HG03354 (cell line): Measurements from ENCODE around the gene ZFP69B.
A peak's percentile ranks its signal among the peaks of the same experiment; 100 is the strongest.

Experiments used
- ATAC-seq: cut with Tn5 transposase; IDR thresholded peaks from one replicate; pipeline ENCODE4 v1.9.1; 2021; ENCODE audit warnings: mild to moderate bottlenecking; ENCODE audit not compliant: unreplicated experiment, poor library complexity, severe bottlenecking

Gene ZFP69B

DNA sequence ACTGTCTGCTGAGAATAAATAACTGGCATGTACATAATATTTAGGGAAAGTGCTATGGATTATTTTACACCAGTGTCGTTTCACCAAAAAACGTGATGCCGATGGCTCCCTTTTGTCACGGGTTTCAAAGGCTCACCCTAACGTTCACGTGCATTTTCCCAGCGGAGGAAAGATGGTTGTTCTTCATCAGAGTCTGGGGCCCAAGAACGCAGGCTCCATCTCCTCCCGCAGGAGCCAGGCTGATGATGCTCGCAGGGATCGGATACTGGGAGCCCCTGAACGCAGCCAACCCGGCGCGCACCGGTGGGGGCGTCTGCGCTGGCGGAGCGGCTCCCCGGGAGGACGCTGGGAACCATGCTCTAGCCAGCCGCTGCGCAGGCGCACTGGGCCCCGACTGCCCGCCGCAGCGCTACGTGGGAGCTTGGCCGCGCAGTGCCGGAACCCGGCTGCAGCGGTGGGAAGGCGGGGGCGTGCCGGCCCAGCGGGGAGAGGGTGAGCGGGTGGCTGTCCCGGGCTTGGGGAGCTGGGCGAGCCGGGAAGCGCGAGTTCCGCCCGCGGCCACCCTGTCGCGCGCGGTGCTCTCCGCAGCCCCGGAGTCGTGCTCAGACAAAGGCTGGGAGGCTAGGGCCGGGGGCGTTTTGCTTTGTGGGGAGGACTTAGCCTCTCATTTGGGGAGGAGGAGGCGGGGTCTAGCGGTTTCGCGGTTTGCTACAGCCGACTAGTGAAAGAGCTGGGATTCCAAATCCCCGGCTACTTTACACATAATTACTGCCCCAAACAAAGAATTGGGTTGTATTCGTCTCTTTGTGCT is at the start of gene ZFP69B:
TSS of gene ZFP69B (plus strand) at position 793 of the 811 bp plus-strand sequence. CDS start 486 bp downstream, outside the sequence.
- peak; percentile 85 for ATAC-seq

DNA sequence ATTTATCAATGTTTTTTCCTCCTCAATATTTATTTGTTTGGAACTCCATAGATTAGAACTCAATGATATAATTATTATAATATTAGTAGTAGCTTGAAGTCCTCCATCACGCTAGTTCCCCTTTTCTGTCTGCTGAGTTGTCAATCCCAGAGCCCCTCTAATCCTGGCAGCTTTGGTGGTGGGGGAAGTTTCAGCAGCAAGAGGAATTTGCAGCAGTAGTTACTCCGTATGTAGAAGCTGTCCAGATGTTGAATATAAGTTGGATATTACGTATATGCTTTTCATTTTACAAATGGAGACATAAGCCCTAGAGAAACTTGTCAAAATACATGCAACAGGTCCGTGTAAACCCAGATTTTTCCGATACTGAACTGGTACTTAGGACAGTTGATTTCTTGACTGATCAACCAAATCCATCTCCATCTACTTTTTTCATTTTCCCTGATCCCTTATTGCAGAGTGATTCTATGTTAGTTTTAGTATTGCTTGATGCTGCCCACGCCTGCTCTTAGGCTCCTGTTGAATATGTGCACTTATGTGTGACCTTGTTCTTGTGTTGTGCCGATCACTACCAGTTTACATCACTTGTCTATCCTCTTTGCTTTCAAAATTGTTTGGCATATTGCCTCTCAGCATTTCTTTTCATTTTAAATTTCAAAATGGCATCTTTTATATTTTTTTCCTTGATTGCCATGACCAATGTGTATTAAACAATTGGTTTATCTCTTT is 48.6 kb upstream of the ZFP69B start:
- no peak for ATAC-seq

DNA sequence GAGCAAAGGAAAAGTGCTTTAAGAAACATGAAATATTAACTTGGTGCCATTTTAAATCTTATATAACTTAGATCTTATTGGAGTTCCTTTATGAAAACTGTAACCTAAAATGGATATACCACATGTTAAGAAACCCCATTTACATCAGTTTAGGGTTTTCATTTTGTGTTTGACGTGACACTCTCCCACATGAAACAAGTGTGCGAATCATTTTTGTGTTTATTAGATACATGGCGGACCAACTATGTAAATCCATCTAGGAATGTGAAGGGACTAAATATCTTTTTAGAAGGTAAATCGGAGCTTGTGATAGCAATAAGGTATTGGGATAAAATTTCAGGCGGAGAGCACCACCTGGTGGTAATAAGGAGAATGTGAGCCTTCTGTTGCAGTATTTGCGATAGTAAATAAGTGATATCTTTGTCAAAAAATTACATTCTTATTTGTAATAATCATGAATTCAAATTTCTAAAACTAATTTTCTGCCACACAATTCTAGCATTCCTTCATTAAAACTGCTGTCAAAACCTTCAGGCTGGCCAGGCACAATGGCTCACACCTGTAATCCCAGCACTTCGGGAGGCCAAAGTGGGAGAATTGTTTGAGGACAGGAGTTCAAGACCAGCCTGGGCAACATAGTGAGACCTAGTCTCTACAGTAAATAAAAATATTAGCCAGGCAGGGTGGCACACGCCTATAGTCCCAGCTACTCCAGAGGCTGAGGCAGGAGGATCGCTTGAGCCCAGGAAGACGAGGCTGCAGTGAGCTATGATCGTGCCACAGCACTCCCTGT is 45.4 kb upstream of the ZFP69B start:
- no peak for ATAC-seq

DNA sequence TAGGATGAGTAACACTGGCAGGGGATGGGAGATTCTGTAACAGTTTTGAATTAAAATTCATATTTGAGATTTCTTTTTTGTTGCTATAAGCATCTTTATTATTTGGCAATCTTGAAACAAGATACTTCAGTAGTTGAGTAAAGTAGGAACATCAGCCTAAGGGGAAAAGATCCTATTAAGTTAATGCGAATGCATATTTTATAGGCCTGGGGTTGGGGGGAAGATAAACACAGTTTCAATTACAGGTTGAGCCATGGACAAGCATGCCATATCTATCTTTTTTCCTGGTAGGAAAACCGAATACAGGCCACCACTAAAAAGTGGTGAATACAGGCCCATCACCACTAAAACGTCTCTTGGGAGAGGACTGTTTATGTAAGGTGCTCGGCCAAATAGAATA is 44.5 kb upstream of the ZFP69B start:
- no peak for ATAC-seq

DNA sequence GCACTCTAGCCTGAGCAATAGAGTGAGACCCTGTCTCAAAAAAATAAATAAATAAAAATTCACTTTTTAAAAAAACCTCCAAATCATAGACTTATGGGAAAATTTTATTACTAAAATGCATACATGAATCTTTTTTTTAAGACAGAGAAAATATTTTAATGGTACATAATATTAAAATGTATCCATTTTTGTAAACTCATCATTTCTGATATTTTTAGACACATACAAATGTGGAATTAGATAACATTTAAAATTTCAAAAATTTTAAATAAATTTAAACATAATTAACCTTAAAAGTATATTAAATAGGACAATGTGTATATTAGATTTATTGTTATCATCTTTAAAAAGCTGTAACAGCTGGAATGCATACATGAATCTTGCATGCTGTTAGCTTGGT is 42.8 kb upstream of the ZFP69B start:
- no peak for ATAC-seq

DNA sequence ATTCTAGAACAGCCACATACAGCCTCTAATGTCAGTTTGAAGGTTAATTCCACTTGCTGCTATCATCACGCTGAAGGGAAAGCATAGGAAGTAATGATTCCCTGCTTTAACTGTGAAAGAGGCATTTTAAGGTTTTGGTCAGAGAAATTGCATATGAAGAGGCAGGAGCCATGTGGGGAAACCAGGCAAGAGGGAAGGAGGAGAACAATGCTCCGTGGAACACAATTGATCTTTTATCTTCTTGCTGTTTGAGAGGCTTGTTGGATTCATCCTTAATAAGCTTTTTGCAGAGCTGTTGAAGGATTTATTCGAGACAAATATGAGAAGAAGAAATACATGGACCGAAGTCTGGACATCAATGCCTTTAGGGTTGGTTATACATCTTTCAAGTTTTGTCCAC is 40.8 kb upstream of the ZFP69B start:
- ATAC-seq, result no peak

DNA sequence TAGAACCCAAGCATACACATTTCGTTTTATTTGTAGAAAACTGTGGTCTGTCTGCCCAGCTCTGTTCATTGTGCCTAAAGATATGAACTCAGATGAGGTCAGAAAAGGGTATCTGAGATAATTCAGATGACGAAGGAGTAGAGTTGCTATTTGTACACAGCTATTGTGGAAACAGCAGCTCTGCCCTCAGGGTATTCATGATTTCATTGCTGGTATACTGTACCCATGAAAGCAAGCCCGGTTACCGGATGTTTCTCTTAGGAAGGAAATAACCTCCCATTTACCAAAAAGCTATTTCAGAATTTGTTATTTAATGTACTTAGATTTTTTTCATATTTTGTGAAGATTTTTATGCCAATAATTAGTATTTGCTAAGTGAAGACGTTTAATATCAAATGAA is 39.0 kb upstream of the ZFP69B start:
- no peak for ATAC-seq

DNA sequence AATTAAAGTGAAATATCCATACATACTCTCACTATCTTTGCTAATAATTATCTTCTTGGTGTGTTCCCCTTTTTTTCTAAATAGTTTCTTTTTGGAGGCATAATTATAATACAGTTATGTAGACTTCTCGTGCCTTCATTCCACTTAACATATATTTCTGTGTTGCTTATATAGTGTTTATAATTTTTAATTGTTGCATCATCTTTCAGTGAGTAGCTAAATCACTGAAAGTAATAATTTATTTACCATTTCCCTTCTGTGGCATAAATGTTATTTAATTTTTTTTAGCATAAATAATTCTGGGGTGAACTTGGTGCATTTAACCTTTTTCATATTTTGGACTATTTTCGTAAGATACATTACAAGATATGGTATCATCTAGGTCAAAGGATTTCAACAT is 38.4 kb upstream of the ZFP69B start:
- ATAC-seq, result no peak

DNA sequence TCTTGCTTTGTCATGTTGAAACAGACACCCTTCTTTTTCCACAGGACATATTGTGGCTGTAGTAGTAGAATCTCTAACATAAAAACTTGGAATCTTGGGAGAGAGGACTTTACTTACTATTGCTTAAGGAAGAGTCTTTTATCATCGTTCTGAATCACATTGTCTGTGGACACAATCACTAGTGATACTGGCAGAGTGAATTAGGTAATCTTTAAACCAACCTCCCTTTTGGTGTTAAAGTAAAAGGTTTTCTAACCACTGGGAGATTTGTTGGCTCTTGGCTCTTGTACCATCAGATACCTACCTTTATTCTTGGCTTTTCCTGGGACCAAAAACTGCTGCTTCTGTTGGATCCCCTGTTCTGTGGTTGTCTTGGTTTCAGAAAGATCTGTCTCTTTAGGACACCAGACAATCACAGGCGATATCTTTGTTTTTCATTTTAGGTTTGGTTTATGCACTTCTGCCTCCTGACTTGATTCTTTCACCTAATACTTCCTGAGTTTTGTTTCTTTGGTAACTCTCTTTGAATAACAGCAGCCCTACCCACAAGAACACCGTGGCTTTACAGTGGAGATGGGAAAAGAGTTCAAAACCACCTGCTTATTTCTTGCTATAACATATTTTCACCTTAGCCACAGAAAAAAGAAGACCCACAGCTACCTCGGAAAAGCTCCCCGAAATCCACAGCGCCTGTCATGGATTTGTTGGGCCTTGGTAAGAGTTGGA is 36.6 kb upstream of the ZFP69B start:
- no peak for ATAC-seq

DNA sequence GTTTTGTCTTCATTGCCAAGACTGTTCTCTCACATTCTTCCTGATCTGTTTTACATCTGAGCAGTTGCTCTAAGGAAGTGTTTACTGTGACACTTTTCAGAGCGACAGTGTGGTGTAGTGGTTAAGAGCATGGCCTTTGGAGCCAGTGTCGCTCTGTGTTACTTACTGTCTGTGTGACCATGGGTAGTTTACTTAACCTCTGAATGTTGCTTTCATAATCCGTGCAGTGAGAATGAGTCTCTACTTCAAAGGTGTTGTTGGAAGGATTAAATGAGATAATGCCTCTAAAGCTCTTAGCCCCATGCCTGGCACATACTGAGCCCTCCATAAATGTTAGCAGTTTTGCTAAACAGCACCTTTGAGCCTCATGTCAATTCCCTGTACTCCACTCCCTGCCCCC is 35.9 kb upstream of the ZFP69B start:
- no peak for ATAC-seq

DNA sequence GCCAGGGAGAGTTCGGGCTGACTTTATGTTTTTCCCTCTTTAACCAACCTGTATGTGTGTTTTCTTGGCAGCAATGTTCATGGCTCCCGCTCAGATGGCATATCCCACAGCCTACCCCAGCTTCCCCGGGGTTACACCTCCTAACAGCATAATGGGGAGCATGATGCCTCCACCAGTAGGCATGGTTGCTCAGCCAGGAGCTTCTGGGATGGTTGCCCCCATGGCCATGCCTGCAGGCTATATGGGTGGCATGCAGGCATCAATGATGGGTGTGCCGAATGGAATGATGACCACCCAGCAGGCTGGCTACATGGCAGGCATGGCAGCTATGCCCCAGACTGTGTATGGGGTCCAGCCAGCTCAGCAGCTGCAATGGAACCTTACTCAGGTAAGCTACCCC is 33.6 kb upstream of the ZFP69B start:
- ATAC-seq, result no peak

DNA sequence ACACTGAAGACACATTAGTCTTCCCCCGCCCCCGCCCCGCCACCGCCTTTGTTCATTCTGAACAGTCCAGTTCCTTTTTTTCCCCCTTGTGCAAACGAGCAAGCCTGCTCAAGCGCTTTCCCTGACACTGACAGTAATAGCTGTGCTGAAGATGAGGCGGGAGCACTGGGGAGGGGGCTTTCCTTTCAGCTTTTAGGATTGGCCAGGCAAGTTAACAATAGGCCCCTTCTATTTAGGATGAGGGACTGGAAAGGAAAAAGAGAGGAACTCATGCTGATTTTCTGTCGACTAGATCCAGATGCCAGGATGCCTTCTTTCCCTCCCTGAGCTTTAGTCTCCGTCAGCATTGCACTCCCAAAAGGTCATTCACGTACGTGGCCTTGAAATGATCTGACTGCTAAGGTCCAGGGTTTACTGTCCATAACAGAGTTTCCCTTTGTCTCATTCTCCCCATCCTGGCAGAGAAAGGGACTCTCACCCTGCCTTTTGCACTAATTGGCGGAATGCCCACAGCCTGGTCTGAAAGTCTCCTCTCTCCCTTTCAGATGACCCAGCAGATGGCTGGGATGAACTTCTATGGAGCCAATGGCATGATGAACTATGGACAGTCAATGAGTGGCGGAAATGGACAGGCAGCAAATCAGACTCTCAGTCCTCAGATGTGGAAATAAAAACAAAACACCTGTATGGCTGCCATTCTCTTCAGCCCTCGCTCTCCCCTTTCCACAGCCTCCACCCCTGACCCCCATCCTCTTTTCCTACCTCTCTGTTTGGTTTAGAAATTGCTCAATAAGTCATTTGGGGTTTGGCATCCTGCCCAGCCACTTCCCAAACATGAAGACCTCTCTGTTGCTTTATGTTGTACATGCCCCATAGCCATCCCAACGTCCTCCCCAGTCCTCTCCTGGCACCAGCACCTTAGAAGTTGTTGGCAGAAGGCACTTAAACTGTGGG is 28.6 kb upstream of the ZFP69B start:
- ATAC-seq, result no peak

DNA sequence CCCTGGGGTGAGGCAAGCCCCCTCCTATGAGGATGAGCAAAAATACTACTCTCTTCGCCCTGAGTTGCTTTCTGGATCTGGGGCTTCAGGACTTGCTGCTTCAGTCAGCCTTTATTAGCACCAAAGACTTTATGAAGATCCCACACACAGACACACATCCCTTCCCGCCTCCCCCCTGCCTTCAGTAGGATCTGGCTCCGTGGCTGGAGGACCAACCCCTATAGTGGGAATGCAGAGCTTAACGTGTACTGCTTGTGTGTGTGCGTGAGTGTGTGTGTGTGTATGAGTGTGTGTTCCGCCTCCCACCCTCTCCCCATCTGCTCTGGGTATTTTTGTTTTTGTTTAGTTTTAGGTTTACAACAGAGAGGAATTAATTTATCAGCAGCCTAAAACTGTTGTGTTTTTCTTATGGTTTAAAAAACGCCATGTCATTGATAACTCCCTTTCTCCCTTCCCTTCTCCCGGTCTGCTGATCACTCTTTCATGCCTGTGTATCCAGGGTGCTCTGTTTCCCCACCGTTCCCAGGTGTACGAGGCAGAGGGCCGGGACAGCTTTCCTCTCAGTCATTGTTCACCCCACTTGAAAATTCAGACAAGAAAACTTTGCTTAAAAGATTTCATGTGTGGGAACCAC is 27.5 kb upstream of the ZFP69B start:
- ATAC-seq, result no peak

DNA sequence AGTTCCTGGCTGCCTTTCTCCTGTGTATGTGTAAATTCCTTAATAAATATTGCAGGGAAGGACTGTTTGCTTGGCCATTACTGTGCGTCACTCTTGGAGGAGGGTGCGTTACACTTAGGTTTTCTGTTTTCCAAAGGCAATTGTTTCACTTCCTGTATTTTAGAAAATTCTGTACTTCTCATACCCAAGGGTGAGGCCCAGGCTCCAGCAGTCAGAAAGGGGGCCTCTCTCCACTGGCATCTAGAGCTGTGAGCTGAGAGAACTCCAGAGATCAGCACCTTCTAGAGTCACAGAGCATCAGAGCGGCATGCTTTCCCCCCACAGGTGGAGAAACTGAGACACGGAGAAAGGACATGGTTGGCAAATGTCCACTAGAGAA is 27.0 kb upstream of the ZFP69B start:
- ATAC-seq, result no peak

DNA sequence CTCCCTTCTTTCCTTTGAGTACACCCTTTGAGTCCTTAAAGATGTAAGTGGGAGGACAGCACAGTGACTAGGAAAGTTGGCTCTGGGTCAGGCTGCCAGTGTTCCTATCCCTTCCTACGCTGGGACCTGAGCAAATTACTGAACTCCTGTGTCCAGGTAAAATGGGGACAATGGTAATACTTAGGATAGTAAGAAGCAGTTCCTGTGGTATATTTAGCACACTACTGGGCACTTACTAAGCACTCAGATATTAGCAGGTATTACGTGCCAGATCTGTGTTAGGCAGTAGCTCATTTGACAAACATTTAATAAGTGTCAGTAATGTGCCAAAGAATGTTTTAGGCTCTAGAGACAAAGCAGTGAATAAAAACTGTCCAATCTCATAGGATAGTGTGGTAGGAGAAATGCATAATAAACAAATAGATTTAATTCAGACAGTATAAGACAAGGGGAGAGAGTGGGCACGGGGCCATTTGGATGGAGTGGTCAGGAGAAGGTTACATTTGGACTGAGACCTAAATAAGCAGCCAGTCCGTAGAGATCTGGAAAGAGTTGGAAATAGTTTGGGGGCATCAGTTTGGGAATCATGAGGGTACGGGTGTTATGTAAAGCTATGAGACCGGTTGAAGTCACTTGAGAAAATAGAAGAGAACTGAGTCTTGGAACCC is 26.2 kb upstream of the ZFP69B start:
- no peak for ATAC-seq

DNA sequence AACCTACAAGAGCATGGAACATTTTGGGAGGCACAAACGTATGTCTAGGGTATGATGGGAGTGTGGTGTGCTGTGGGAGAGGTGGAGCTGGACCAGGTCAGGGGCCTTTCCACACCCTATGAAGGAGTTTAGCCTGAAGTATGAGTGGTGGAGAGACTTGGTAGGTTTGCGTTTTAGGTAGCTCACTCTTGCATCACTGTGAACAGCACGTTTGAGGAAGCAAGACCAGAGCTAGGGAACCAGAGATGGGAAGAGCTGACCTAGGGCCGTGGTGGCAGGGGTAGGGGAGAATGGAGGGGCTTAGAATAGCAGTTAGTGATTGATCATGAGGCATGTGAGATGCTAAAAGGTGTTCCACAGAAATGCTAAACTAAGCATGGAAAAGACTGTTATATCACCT is 25.1 kb upstream of the ZFP69B start:
- no peak for ATAC-seq

DNA sequence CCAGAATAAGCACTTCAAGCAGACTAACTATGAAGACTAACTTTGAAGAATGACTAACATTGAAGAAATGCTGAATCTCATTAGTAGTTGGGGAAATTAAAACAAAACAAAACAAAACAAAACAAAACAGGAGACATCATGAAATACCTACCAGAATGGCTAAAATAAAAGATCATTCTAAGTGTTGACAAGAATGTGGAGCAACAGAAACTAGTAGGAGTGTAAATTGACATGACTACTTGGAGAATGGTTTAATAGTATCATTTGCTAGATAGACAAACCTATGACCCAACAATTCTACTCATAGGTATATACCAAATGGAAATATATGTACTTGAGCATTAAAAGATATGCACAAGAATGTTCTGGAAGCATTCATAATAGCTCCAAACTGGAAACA is 18.9 kb upstream of the ZFP69B start:
- ATAC-seq, result no peak
